Right renal pelvis (tissue), 4 donors: Measurements from ENCODE around the gene FGF9. TPM values are rescaled to one million over a fixed set of nuclear protein-coding genes. Genes with fewer than 3 reads are reported as not detected.
A peak's percentile ranks its signal among the peaks of the same experiment; 100 is the strongest.

ENCODE experiments used
- DNase-seq, 4 donors: peaks; one replicate each; pipeline ENCODE4 v3.0.0-alpha.2; 2013; ENCODE audit warnings: low read depth in 4 of 4, low spot score in 3 of 4, missing footprints in 1 of 4
- polyA plus RNA-seq, 4 donors: library from polyadenylated mRNA; unstranded; fragments of 120-200 nt; gene quantifications; one replicate each; pipeline ENCODE4 v1.2.1, GENCODE V29; 2013; ENCODE audit not compliant: insufficient read length in 4 of 4

FGF9 gene
- polyA plus RNA-seq, 4 donors, result 15.5 to 22.5 (median 19.1) TPM

DNA sequence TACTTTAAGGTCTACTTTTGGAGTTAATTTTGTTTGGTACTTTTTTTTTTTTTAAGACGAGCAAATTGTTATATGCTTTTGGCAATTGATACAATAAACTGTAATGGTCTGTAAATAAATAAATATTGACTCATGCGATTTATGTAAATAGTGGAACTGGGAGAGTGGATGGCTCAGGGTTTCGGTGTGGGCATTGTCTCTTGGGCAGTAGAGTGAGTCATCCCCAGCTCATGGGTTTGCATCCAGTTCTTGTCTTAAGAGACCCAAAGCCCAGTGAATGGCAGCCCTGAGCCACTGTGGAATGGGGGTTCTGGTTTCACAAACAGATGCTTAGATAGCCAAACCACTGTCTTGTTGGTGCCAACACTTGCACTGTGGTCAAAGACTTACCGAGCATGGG is 33.0 kb downstream of the FGF9 start:
- no peak for DNase-seq

DNA sequence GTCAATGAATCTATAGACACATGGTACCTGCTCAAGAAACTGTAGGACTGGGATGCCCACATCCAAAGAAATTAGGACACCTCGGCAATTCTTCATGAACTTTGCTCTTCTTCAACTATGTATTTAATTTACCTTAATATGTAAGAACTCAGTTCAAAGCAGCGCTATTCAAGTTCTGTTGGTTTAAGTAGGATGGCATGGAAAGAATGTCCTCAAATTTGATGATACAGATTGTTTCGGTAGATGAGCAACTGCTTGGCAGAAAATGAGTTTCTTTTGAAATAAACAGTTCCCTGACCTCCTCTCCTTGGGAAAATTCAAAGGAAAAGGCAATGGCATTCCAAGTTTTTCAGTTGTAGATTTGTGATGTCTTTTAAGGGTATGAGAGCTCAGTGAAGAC is 36.7 kb downstream of the FGF9 start:
- DNase-seq, result no peak

DNA sequence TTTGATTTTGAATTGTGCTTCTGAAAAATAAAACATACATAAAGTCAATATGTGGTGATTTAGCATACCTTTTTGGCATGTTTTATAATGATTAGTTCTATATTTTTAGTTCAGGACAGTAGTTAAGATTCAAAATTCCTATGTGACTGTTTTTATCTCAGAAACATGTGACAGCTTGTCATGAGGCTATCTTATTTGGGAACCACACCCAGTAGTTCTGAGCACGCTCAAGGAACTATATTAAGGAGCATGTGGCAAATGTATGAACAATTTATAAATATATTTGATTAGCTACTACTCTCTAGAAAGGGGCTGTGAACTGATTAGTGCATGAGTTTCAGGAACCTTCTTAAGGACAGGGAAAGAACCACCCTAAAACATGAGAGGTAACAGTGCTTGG is 38.8 kb downstream of the FGF9 start:
- no peak for DNase-seq

DNA sequence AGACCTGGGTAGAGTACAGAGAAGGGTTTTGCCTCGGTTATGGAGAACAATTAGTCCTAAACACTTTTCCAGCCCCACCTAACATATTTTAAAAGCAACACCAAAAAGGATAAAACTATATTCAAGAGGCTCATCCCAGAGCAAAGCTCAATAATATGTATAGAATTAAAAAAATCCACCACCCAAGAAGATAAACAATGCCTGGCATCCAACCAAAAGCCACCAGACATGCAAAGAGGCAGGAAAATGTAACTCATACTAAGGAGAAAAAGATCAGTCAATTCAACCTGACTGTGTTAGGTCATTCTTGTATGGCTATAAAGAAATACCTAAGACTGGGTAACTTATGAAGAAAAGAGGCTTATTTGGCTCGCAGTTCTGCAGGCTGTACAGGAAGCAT is 39.3 kb downstream of the FGF9 start:
- DNase-seq, result no peak

DNA sequence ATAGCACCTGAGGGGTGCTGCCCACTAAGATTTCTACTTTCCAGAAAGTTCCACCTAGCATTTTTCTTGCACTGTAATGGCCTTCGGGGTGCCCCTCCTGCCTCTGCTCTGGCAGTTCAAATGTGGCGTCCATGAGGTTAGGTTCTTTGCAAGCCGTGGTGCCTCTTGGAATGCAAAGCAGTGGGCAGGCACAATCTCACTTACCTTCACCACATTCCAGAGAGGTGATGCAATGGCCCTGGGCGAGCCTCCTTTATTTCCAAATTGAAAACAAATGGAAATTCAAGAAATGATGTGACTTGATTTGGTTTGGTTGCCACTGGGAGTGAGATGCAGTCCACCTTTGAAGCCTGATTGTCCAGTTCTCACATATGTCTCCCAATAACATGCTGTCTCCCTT is 46.9 kb downstream of the FGF9 start:
- no peak for DNase-seq

DNA sequence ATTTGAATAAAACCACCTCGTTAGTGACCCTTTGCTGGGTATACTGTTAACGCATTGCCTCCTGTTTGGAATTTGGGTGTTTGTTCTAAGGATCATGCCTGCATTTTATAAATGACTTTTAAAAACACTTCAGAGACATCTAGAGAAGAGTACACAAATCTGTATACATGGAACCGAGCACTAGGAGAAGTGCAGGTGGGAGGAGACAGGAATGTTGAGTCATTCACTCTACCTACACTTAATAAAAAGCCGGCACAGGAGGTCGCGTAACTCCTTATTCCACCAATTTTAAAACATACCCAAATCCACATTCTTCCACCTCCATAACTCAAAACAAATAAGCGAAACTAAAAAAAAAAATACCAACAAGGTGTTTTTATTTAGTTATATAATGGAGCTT is 48.6 kb downstream of the FGF9 start:
- DNase-seq, result no peak

DNA sequence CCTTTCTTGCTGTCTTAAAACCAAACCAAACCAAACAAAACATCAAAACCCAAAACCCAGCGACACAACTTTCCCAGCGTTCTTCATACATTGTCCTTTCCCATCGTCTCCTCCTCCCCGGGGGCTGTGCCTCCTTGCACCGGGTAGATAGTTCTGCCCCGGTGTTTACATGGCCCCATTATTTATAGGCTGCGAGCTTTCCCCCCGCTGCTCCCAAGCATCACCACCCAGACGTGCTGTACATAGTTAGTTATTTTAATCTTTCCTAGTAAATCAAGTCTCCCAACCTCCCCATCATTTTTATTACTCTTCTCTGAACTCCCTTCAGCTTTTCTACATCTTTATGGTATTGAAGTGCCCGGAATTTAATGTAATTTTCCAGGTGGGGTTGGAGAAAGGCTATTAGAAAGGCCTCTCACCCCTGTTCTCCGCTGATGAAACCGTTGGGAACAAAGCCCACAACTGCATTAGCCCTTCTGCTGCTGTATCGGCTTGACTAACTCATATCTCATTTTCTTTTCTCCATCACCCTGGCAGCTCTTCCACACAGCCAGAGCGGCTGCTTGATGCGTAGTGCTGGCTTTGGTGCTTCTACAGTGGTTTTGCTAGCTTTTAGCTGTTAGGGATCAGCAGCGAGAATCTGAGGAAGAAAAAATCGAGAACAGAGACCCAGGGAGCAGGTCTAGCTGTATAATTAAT is 53.1 kb downstream of the FGF9 start:
- no peak for DNase-seq

DNA sequence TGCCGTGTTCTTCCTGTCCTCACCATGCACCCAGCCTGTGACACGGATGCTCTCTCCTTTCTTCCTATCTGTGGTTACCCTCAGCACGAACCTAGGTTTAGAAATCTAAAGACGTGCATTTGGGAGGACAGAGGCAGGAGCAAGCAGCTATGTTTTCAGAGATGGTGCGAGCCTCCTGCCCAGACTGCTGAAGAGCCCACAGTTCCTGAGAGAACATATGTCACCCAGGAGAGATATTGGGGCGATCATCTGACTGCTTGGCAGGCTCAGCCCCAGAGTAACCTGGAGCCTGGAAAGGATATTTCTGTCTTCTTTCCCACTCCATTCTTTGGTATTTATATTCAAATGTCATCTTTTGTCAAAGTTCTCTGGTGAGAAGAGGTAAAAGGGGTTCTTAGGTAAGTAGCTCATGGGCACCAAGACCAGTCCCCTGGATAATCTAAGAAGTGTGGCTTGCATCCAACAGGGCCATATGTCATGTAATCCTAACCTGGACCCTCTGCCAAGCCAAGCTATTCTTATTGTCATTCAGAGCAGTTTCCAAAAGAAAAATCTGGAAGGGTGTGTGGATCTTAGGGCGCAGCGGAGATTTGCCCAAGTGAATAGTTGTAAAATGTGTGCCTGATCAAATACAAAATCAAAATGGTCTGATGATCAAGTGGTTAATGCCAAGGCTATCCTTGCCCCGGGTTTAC is 59.5 kb downstream of the FGF9 start:
- no peak for DNase-seq

DNA sequence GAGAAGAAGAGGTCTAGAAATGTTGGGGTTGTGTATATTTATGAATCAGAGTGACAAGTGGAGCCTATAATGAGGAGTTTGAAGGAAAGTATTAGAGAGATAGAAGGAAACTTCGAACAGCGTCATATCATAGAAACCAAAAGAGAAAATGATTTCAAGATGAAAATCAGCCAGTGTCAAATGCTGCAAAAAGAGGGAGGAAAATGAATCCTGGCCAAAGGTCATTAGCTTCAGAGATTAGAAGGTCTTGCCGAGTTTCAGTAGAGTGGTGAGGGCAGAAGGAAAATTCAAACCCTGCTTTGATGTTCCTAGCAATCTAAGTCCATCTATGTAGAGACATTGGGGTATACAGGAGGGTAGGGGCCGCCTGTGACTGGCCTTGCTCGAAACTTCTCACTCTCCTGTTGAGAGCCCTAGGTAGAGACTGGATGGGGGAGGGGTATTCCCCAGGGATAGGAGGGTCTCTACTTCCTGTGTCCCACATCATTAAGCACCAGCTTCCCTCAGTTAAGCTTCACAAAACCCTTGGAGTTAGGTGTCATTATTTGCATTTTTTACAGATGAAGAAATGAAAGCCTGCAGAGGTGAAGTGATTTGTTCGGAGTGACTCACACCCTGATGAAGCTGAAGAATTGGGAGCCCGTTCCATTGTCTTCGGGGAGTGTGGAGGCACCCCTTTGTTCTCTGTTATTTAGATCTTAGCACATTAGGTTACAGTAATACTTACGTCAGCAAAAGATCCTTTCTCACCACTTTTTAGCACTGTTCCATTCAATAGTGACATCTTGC is 62.8 kb downstream of the FGF9 start:
- peak in 1 of 4 donors; percentile 27 for DNase-seq

DNA sequence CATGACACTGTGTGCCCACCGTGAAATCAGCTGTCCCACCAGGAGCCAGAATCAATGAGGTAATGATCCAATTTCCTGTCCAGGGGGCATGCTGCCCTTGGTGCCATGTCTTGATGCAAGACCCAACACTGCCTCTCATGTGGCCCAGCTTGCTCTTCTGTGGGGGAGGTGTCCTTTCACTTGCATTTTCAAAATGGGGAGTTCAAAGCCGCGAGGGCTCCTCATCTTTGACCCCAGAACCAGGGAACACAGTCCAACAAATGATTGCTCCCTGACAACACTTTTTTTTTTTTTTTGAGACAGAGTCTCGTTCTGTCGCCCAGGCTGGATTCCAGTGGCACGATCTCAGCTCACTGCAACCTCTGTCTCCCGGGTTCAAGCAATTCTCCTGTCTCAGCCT is 64.1 kb downstream of the FGF9 start:
- no peak for DNase-seq

DNA sequence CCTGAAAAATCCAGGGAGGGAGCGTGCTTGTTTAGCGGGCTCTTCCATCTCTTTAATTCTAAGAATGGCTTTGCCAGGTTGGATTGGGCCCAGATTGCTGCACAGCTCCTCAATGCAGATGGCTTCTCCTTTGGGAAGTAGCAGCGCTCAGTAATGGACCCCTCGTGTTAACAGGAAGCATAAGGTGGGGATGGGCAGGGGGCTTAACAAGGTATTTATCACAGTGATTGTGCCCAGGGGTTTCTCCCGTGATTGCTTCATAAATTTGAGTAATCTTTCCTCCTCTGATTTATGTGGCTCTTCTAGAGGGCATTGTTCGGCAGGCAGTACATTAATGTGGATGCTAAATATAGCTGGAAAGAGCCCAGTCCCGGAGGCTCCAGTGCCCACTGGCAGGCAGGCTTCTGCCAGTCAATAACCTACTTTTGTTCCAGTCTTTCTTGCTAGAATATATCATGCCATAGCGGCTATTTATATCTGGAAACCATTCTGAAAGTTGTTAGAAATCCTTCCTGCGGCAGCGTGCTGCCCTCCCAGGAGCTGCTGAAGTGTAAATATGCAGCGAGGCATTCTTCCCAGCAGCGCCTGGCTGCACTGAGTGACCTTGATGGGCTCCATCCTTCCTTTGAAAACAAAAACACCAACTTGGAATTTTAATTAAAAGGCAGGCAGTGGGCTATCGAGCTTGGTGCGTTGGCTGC is 65.0 kb downstream of the FGF9 start:
- peak in 1 of 4 donors; percentile 52 for DNase-seq

DNA sequence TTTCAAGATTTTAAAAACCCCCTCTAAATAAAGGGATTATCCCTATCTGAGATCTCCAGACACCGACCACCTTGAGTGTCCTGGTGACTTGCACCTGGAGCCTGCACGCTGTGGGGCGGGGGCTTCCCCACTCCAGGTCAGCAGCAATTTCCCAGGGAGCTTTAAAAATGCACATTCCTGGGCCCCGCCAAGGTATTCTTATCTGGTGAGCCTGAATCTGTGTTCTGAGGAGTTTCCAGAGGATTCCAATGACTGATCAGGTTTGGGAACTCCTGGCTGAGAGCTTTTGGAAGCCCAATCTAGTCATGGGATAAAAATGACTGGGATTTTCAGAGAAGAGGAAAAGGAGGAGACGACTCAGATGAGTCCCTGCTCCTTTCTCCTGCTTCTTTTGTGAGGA is 66.1 kb downstream of the FGF9 start:
- DNase-seq, result no peak

DNA sequence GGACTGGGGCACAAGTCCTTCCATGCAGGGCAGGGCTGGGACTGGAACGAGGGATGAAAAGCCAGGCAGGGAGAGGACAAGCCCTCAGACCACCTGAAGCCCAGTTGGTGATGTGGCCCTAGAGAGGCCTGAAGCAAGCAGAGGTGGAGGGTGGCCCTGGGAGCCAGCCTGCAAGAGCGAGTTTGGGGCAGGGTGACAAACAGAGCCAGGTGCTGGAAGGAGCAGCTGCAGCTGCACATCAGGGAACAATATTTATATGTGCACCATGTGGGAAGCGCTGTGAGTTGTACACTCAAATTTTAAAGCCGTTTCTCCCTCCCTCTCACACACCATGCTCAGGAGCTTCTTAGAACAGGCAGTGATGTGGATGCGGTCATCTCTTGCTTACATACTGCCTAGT is 67.8 kb downstream of the FGF9 start:
- DNase-seq, result no peak

DNA sequence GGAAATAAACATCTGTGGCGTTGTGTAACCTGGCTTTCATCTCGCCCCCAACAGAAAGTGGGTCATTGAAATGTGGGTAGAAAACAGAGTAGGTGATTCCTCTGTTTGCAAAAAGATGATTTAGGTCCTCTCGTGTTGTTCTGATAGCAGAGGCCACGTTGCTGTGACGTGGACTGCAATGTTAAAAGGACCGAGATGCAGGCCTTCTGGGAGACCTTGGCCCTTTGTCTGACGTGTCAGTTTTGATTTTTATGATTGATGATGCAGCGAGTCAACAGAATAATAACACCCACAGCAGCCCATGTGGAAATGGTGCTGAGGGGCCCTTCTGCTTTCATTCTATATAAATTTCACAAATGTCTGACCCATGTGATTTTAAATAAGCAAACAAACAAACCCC is 68.9 kb downstream of the FGF9 start:
- no peak for DNase-seq

DNA sequence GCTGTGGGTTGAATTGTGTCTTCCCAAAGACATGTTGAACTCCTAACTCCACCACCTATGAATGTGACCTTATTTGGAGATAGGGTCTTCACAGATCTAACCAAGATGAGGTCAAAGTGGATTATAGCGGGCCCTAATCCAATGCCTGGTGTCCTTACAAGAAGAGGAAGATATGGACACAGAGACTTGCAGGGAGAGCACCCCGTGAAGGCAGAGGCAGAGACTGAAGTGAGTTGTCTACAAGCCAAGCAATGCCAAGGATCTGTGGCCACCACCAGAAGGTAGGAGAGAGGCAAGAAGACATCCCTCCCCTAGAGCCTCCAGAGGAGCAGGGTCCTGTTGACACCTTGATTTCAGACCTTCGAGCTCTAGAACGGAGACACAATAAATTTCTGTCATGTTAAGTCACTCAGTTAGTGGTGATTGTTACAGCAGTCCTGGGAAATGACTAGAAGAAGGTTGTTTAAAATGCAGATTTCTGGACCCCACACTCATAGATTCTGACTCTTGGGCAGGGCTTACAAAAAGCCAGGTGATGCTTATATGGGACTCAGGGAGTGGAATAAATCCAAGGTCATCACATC is 70.6 kb downstream of the FGF9 start:
- DNase-seq, result no peak

DNA sequence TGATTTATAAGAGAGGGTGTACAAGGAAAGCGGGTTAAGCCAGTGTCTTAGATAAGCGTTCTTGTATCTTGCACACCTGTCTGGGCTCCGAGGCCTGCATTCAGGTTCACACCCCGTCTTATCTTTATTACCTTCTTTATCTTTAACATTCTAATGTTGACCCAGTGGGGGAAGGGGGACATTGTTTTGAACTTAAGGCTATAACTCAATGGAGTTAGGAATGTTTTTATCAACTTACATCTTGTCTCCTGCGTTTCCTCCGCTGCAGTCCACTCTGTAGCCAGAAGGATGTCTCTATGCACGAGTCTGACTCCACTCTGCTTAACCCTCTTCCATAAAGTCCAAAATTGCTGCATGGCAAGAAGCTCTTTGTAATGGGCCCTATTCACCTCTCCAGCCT is 71.2 kb downstream of the FGF9 start:
- DNase-seq, result no peak

DNA sequence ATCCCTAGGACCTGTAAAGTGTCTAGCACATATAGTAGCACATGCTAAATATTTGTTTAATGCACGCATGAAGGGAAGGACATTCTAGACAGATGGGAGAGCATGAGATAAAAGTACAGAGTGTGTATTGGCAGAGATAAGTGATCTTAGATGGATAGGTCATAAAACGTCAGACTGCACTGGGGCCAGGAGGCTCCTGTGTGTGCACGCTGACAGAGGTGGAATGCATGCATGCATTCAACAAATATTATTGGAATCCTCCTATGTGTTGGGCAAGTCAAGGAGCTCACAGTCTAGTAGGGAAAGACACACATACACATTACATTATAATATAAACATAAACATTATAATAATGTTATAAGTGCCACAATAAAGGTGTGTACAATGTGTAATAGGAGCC is 73.3 kb downstream of the FGF9 start:
- DNase-seq, result no peak

DNA sequence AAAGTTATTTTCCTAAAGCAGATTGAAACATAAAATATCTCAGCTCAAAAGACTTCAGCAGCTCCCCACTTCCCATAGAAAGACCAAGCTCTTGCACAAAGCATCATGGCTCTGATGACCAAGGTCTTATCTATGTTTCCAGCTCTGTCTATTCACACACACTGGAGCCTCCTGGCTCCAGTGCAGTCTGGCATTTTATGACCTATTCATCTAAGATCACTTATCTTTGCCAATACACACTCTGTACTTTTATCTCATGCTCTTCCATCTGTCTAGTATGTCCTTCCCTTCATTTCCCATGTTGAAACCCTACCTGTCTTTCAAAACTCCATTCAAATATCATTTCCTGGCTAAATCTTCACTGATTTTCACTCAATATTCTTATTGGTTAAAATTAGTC is 74.4 kb downstream of the FGF9 start:
- no peak for DNase-seq

DNA sequence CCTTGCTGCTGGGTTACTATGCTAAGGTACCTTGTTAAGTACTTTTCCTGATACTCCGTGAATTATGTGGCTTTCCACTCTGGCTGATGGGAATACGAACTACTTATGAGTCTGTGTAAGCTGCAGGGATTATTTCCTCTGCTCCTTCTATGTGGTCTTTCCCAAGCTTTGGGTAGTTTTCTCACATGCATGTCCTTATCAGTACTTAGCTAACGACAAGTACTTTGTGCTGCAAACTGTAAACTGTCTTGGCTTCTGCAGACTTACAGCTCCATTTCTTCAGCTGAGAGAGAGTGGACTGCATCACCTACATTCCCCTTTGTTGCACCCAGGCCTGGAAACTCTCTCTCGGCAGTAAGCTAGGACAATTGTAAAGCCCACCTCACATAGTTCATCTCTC is 76.6 kb downstream of the FGF9 start:
- DNase-seq, result no peak

DNA sequence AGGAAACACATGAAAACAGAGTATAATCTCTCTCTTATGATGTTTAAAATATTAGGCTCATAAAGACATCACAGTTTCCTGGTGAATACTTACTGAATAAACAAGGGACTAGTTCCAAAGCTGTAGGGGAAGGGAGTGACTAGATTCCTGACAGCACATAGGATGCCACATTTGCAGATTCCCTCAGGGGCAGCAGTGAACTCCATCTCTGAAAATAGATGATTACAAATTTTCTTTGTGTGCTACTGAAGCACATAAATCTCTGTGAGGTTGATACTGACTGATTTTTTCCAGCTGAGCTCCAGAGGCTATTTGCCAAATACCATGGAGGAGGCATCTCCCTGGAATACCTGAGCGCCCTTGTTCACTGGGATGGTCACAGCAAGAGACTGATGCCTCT is 77.3 kb downstream of the FGF9 start:
- no peak for DNase-seq

DNA sequence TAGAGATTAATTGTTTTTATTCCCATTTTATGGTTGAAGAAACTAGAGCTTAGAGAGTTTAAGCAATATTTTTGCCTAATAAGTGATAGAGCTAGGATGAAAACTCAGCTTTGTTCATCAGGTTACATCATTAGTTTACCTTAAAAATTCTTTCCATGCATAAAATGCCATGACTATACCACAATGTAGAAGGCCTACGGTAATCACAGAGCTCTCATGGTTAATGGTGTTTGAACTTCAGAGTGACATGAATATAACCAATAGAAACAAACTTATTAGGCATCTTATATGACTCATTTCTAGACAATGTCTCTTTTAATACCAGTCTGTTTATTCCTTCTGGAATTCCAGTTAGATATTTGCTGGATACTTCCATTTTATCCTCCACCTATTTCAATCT is 78.5 kb downstream of the FGF9 start:
- no peak for DNase-seq
